ENCODE data around the gene ARHGAP15.

ARHGAP15 gene

DNA sequence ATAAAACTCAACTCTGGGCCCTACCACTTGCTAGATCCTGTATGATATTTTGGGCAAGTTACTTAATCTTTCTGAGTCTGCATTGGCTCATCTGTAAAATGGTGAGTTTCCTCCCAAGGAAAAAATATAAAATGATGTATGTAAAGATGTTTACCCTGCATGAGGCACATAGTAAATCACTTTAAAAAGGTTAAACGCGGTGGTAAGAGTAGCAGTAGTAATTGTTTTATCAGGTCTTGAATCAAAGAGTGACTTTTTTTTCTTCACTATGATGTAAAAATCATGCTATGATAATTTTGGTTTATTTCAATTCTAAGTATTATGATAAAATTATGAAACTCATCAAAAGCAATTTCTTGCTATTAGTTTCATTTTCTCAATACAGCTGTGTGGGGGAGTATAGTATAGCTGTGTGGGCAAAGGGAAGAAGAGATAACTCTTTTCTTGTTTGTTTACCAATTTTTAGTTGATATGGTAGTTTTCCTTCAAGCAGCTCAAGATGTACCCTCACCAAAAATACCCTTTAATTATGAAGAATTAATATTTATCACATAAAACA lies 10.7 kb downstream of the ARHGAP15 start:
- no peaks in the 10 kb centered on the region for H3K36me3 ChIP-seq
- H3K27me3 ChIP-seq: no peaks in the 10 kb centered on the region
- no peaks in the 10 kb centered on the region for H3K9me3 ChIP-seq
- no peak for DNase-seq
- no peak overlapping the region for H3K4me3 ChIP-seq (ENCODE audit: low read depth, low read length)
- H3K4me1 ChIP-seq: no peaks in the 10 kb centered on the region
- TF ChIP-seq, protein P1, sequence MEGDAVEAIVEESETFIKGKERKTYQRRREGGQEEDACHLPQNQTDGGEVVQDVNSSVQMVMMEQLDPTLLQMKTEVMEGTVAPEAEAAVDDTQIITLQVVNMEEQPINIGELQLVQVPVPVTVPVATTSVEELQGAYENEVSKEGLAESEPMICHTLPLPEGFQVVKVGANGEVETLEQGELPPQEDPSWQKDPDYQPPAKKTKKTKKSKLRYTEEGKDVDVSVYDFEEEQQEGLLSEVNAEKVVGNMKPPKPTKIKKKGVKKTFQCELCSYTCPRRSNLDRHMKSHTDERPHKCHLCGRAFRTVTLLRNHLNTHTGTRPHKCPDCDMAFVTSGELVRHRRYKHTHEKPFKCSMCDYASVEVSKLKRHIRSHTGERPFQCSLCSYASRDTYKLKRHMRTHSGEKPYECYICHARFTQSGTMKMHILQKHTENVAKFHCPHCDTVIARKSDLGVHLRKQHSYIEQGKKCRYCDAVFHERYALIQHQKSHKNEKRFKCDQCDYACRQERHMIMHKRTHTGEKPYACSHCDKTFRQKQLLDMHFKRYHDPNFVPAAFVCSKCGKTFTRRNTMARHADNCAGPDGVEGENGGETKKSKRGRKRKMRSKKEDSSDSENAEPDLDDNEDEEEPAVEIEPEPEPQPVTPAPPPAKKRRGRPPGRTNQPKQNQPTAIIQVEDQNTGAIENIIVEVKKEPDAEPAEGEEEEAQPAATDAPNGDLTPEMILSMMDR (IDR thresholded peaks at IDR 0.05; ENCODE audit: low read depth, low read length): no peak

GRCh38 chr2:143140864-143141661 lies 11.8 kb downstream of the ARHGAP15 start:
- no peak for DNase-seq
- TF ChIP-seq, protein P1 (IDR thresholded peaks at IDR 0.05; ENCODE audit: low read depth, low read length): no peak
- Histone ChIP-seq H3K4me1 (no peaks in the 10 kb centered on the region), H3K9me3 (no peaks in the 10 kb centered on the region), H3K27me3 (no peaks in the 10 kb centered on the region), H3K4me3 (ENCODE audit: low read depth, low read length) (no peak overlapping the region), H3K36me3 (no peaks in the 10 kb centered on the region)

- no peak for DNase-seq
- Histone ChIP-seq H3K4me1 (no peaks in the 10 kb centered on the region), H3K36me3 (no peaks in the 10 kb centered on the region), H3K4me3 (ENCODE audit: low read depth, low read length) (no peak overlapping the region), H3K27me3 (no peaks in the 10 kb centered on the region), H3K9me3 (no peaks in the 10 kb centered on the region)
- TF ChIP-seq, protein P1 (IDR thresholded peaks at IDR 0.05; ENCODE audit: low read depth, low read length): no peak
These were observed 13.4 kb downstream of the ARHGAP15 start for GRCh38 chr2:143142598-143142997.

GRCh38 chr2:143144813-143145455 lies 15.7 kb downstream of the ARHGAP15 start:
- DNase-seq: no peak
- H3K27me3 ChIP-seq: no peaks in the 10 kb centered on the region
- TF ChIP-seq, protein P1 (IDR thresholded peaks at IDR 0.05; ENCODE audit: low read depth, low read length): no peak
- H3K4me3 ChIP-seq (ENCODE audit: low read depth, low read length): no peak overlapping the region
- H3K4me1 ChIP-seq: no peaks in the 10 kb centered on the region
- H3K36me3 ChIP-seq: no peaks in the 10 kb centered on the region
- H3K9me3 ChIP-seq: no peaks in the 10 kb centered on the region

DNA sequence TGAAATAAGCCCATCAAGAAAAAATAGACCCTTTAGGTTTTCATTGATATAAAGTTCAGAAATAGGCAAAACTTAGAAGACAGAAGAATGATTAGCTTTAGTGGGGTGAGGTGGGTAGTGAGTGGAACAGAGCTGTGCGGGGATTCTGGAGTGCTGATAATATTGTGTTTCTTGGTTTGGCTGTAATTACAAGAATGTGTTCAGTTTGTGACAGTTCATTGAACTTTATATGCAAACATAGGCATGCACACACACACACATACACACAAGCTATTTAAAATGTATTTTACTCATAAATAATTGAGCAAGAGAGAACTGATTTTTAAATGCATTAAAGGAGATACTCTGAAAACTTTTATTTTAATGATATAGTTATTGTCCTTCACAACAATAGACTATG lies 17.1 kb downstream of the ARHGAP15 start:
- DNase-seq: no peak
- no peaks in the 10 kb centered on the region for H3K4me1 ChIP-seq

More for the DNA sequence above, 17.1 kb downstream of the ARHGAP15 start:
- Histone ChIP-seq H3K9me3 (no peaks in the 10 kb centered on the region), H3K4me3 (ENCODE audit: low read depth, low read length) (no peak overlapping the region), H3K27me3 (no peaks in the 10 kb centered on the region), H3K36me3 (no peaks in the 10 kb centered on the region)
- TF ChIP-seq, protein P1 (IDR thresholded peaks at IDR 0.05; ENCODE audit: low read depth, low read length): no peak
